COLO668 (cell line): ENCODE measurements around the gene CACTIN.
"Not testable (repeated sequence)": the region's sequence is repeated elsewhere in the genome, so short reads cannot be mapped to it uniquely, and the experiment has no call there.

Source experiments
- DNase-seq: peaks from one replicate; lab custom pipeline; 2025; ENCODE audit not compliant: unreplicated experiment; lab: John Stamatoyannopoulos, UW

CACTIN gene

GRCh38 chr19:3590991-3591659 is 35.5 kb downstream of the CACTIN start:
- no peak for DNase-seq

- no peak for DNase-seq
Measured at GRCh38 chr19:3589949-3590348, 36.6 kb downstream of the CACTIN start.

- no peak for DNase-seq
Measured at GRCh38 chr19:3589439-3589838, 37.2 kb downstream of the CACTIN start.

GRCh38 chr19:3586707-3587346 is 39.8 kb downstream of the CACTIN start:
- DNase-seq = no peak

- DNase-seq = peak; percentile 36
Measured at GRCh38 chr19:3586127-3586626, 40.4 kb downstream of the CACTIN start.

- peak; percentile 33 for DNase-seq
Measured at GRCh38 chr19:3585301-3586126, 41.1 kb downstream of the CACTIN start, which contains the start of gene GIPC3. Gene GIPC3, plus strand, starts transcription at chr19:3585478. Its CDS starts 120 bp downstream, at chr19:3585598.

- DNase-seq = not testable (repeated sequence)
Measured at GRCh38 chr19:3584036-3584802, 42.4 kb downstream of the CACTIN start.

GRCh38 chr19:3581792-3582191 is 44.8 kb downstream of the CACTIN start:
- DNase-seq = not testable (repeated sequence)

- DNase-seq = no peak
Measured at GRCh38 chr19:3580156-3580934, 46.2 kb downstream of the CACTIN start.

GRCh38 chr19:3578390-3578789 is 48.2 kb downstream of the CACTIN start:
- no peak for DNase-seq

GRCh38 chr19:3577723-3578344 is 48.8 kb downstream of the CACTIN start:
- DNase-seq = no peak

- DNase-seq = no peak
Measured at GRCh38 chr19:3576696-3577443, 49.7 kb downstream of the CACTIN start.

GRCh38 chr19:3575949-3576673 is 50.5 kb downstream of the CACTIN start:
- no peak for DNase-seq

GRCh38 chr19:3575260-3575741 is 51.3 kb downstream of the CACTIN start:
- DNase-seq = peak; percentile 70

- DNase-seq = peak; percentile 95
Measured at GRCh38 chr19:3573858-3574637, 52.5 kb downstream of the CACTIN start.

GRCh38 chr19:3573162-3573857 is 53.3 kb downstream of the CACTIN start:
- peak; percentile 46 for DNase-seq

- DNase-seq = no peak
Measured at GRCh38 chr19:3572855-3573161, 53.8 kb downstream of the CACTIN start, which contains the start of gene HMG20B. Gene HMG20B, plus strand, starts transcription at chr19:3572944. Its CDS starts 366 bp downstream, at chr19:3573310.
